ENCODE results near the gene ARIH2. TPM values are rescaled to one million over a fixed set of nuclear protein-coding genes. Genes with fewer than 3 reads are reported as not detected.

ARIH2 gene
- total and polyA plus RNA-seq, 2 of the 4 experiments (the other 2 are of a cell fraction): 62.3 to 93.7 TPM

DNA sequence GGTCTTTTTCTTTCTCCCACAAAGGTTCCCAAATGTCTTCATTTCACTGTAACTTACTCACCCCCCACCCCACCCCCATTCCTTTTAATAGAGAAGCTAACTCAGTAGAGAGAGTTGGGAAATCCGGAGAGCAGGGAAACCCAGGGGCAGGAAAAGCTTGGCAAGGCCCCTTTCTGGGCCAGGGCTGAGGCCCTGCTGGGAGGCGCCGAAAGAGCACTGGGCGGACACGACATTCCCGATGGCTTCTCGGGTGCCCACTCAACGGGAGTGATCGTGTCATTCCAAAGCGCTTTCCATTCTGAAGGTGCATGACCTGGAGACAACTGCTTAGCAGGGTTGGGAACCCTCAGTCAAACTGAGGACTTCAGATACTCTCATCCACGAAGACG lies 101.3 kb downstream of the ARIH2 start:
- Histone ChIP-seq H2BK5ac (ENCODE audit: low read depth, low read length, poor library complexity, severe bottlenecking) (peak overlapping the region; percentile 62), H3K79me1 (ENCODE audit: low read depth in 1 of 2, low read length in 2 of 2) (peaks cover 18 to 79% of the 10 kb centered on the region in 2 experiments; a peak in 3 of 4 replicates), H3K23ac (ENCODE audit: low read depth, low read length) (peak overlapping the region; percentile 93), H4K5ac (ENCODE audit: low read depth, low read length) (0 out of 2 replicates have a peak overlapping the region, but pooled peaks have one; percentile 13), H2BK15ac (ENCODE audit: low read depth, low read length) (no peak overlapping the region), H3K9me1 (ENCODE audit: insufficient read depth, low read length) (peaks cover 9% of the 10 kb centered on the region), H3K27me3 (ENCODE audit: control insufficient read depth, insufficient read depth, low read length) (no peaks in the 10 kb centered on the region), H3K36me3 (ENCODE audit: control insufficient read depth, insufficient read depth, low read length) (peaks cover 28% of the 10 kb centered on the region), H3K14ac (replicated peaks; ENCODE audit: low read depth, low read length) (peak overlapping the region; percentile 64; the same call in 1 of the 2 replicates), H2AK5ac (ENCODE audit: low read depth, low read length) (peak overlapping the region; percentile 74; the same call in 1 of the 2 replicates), H3K9me3 (ENCODE audit: control insufficient read depth, insufficient read depth, low read length) (no peaks in the 10 kb centered on the region), H2AK9ac (replicated peaks; ENCODE audit: low read depth, low read length, poor library complexity) (peak overlapping the region; percentile 99), H2BK120ac (ENCODE audit: low read depth, low read length) (no peak overlapping the region), H3K27ac (ENCODE audit: insufficient read depth, low read length) (peak overlapping the region; percentile 69), H4K20me1 (ENCODE audit: insufficient read depth, low read length) (peaks cover 17% of the 10 kb centered on the region), H3K18ac (ENCODE audit: low read depth, low read length) (0 out of 2 replicates have a peak overlapping the region, but pooled peaks have one; percentile 4), H3K4me1 (ENCODE audit: control insufficient read depth, insufficient read depth, low read length) (peaks cover 11% of the 10 kb centered on the region), H2BK20ac (ENCODE audit: low read depth, low read length) (no peak overlapping the region), H3K4me2 (ENCODE audit: low read depth, low read length) (peak overlapping the region; percentile 72), H4K91ac (ENCODE audit: insufficient read depth, low read depth, low read length) (peak overlapping the region; percentile 82), H4K8ac (ENCODE audit: low read depth in 2 of 2, low read length in 2 of 2) (peak overlapping the region; percentile 24 to 32; a peak in 3 of 4 replicates), H3K4me3 (ENCODE audit: insufficient read depth, low read depth, low read length) (peak overlapping the region; percentile 59), H3K56ac (ENCODE audit: extremely low read depth, insufficient read depth, low read length) (peak overlapping the region; percentile 55; the same call in 1 of the 2 replicates), H3K4ac (ENCODE audit: low read depth, low read length) (peak overlapping the region; percentile 89), H2AFZ (replicated peaks; ENCODE audit: low read length, poor library complexity) (no peak overlapping the region), H3K9ac (ENCODE audit: low read depth, low read length) (peak overlapping the region; percentile 66)
- TF ChIP-seq RFX5 (IDR thresholded peaks at IDR 0.05; ENCODE audit: low read depth, low read length) (no peak), CEBPB (IDR thresholded peaks at IDR 0.05; ENCODE audit: low read depth, low read length) (no peak)
- TF ChIP-seq, protein P1, sequence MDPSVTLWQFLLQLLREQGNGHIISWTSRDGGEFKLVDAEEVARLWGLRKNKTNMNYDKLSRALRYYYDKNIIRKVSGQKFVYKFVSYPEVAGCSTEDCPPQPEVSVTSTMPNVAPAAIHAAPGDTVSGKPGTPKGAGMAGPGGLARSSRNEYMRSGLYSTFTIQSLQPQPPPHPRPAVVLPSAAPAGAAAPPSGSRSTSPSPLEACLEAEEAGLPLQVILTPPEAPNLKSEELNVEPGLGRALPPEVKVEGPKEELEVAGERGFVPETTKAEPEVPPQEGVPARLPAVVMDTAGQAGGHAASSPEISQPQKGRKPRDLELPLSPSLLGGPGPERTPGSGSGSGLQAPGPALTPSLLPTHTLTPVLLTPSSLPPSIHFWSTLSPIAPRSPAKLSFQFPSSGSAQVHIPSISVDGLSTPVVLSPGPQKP (IDR thresholded peaks at IDR 0.05; ENCODE audit: borderline replicate concordance, low read depth, low read length): no peak
- dilution Hi-C loops (cut with HindIII; ENCODE audit: low sequenced_read_pairs, unreplicated experiment): no loop called here
- intact Hi-C loops (cut with micrococcal nuclease): loop anchor here (2.0 to 5.0 kb wide), 2 partner anchors 31 to 72 kb away; partner anchors contain the start of gene QRICH1
- in situ Hi-C loops (cut with MboI; ENCODE audit: low sequenced_read_pairs): no loop called here
- DNase-seq: no peak
- ATAC-seq (ENCODE audit: low read depth): no peak
- no TSS peak for BruUV-seq (replicated peaks)
- POLR2A ChIA-PET (ENCODE audit: unreplicated experiment): interaction anchor here (1.0 to 3.8 kb wide), 3 partner anchors 10 to 74 kb away, joined by 3 to 25 read pairs (median 7); partner anchors contain the start of genes QRICH1 and WDR6
- CTCF ChIA-PET: interaction anchor here (1.0 kb wide), 1 partner anchor 75 kb away, joined by 3 read pairs; no protein-coding TSS in a partner anchor
- WGBS, 2 experiments (ENCODE audit: extremely low coverage in 2 of 2, insufficient read length in 1 of 2): 40% methylated on average over 4 of the region's 12 CpGs; no CpG with 5 or more reads in 1 of the 2 experiments

Data from IMR-90 (cell line).